Activated T-cell treated with anti-CD3 and anti-CD28 coated beads, Interleukin-2, amount 50 U/mL, for 24 hours (primary cell): Measurements from ENCODE around the gene SLC8A1.

Source experiments
- DNase-seq: peaks from one replicate; pipeline ENCODE4 v3.0.0-alpha.2; 2020
- H3K27ac Mint-ChIP-seq: 2 replicates; pipeline ENCODE4 v1.8.0; 2020; ENCODE audit warnings: mild to moderate bottlenecking, mixed read lengths
- H3K27me3 Mint-ChIP-seq: 2 replicates; pipeline ENCODE4 v1.8.0; 2020; ENCODE audit warnings: mixed read lengths
- H3K36me3 Mint-ChIP-seq: 2 replicates; pipeline ENCODE4 v1.8.0; 2020; ENCODE audit warnings: low read depth, mixed read lengths
- H3K4me1 Mint-ChIP-seq: 2 replicates; pipeline ENCODE4 v1.8.0; 2020; ENCODE audit warnings: low read depth, mixed read lengths
- H3K4me3 Mint-ChIP-seq: 2 replicates; pipeline ENCODE4 v1.8.0; 2020; ENCODE audit warnings: mild to moderate bottlenecking, moderate library complexity, mixed read lengths
- H3K9me3 Mint-ChIP-seq: 2 replicates; pipeline ENCODE4 v1.8.0; 2020; ENCODE audit warnings: mixed read lengths

Gene SLC8A1

GRCh38 chr2:40369267-40370006, 82.5 kb downstream of the SLC8A1 start:
- Mint-ChIP-seq H3K4me1 (peaks cover 5% of the 10 kb centered on the region), H3K4me3 (no peak overlapping the region), H3K27me3 (no peaks in the 10 kb centered on the region), H3K27ac (no peak overlapping the region), H3K9me3 (no peaks in the 10 kb centered on the region), H3K36me3 (no peaks in the 10 kb centered on the region)
- DNase-seq, result no peak

- no peaks in the 10 kb centered on the region for H3K9me3 Mint-ChIP-seq
- H3K4me3 Mint-ChIP-seq, result no peak overlapping the region
- no peak for DNase-seq
- no peaks in the 10 kb centered on the region for H3K27me3 Mint-ChIP-seq
- H3K27ac Mint-ChIP-seq, result no peak overlapping the region
- H3K4me1 Mint-ChIP-seq, result peaks cover 5% of the 10 kb centered on the region
- no peaks in the 10 kb centered on the region for H3K36me3 Mint-ChIP-seq
These were observed 84.2 kb downstream of the SLC8A1 start for GRCh38 chr2:40367652-40368051.

- Mint-ChIP-seq H3K27ac (no peak overlapping the region), H3K36me3 (no peaks in the 10 kb centered on the region), H3K4me1 (peaks cover 5% of the 10 kb centered on the region), H3K9me3 (no peaks in the 10 kb centered on the region), H3K27me3 (no peaks in the 10 kb centered on the region), H3K4me3 (no peak overlapping the region)
- DNase-seq, result no peak
These were observed 84.9 kb downstream of the SLC8A1 start for GRCh38 chr2:40367032-40367431.

DNA sequence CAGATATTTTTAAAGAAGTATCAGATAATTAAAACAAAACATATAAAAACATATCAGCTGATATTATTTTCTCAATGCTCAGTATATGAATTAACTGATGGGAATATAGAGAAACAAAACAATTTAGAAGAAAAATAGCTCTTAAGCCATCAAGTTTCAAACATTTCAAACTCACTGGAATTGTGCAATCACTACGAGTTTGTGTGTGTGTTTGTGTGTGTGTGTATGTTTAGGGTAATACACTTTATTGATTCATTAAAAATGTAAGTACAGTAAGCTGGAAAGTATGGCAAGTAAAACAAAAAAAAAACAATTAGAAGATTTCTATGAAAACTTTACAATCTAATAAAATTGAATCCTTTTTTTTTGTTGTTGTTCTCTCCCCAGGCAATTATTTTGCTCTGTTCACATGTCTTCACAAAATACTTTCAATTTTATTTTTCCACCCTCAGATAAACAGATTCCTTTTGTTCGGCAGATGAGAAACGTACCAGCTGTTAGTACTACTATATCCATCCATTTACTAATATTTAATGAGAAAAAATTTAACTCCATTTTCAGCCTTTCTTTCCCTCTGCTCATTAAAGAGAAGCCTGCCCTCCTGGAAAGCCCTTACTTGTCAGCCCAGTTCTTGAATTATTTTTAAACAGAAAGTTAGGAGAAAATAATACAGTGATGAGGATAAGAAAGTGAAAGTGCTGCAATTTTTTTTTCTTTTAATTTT, 87.6 kb downstream of the SLC8A1 start:
- Mint-ChIP-seq H3K27ac (no peak overlapping the region), H3K36me3 (no peaks in the 10 kb centered on the region), H3K4me3 (no peak overlapping the region), H3K9me3 (no peaks in the 10 kb centered on the region), H3K27me3 (no peaks in the 10 kb centered on the region), H3K4me1 (peaks cover 5% of the 10 kb centered on the region)
- DNase-seq, result no peak

GRCh38 chr2:40363631-40364030, 88.3 kb downstream of the SLC8A1 start:
- H3K27ac Mint-ChIP-seq, result no peak overlapping the region
- H3K36me3 Mint-ChIP-seq, result no peaks in the 10 kb centered on the region
- no peaks in the 10 kb centered on the region for H3K27me3 Mint-ChIP-seq
- H3K4me3 Mint-ChIP-seq, result no peak overlapping the region
- no peak for DNase-seq
- peaks cover 5% of the 10 kb centered on the region for H3K4me1 Mint-ChIP-seq
- H3K9me3 Mint-ChIP-seq, result no peaks in the 10 kb centered on the region

- H3K9me3 Mint-ChIP-seq, result no peaks in the 10 kb centered on the region
These were observed 88.7 kb downstream of the SLC8A1 start for GRCh38 chr2:40363231-40363630.

DNA sequence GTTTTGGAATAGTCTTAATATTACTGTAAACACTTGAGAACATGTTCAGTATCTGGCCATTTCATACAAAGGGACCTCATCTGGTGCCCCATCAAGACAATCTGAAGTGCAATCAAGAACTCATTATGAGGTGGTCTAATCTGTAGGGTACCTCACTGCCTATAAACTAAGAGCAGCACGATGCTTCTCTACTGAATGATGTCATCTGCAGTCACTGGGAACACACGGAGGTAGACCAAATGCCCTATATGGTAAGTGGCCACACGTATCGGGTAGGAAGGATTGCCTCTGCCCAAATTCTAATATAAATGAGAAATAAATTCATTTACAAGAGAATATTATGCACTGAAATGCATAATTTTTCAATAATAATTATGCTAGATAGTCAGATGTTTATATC, 90.4 kb downstream of the SLC8A1 start:
- no peak overlapping the region for H3K4me3 Mint-ChIP-seq

More at GRCh38 chr2:40363231-40363630, 88.7 kb downstream of the SLC8A1 start:
- H3K4me3 Mint-ChIP-seq, result no peak overlapping the region
- H3K27ac Mint-ChIP-seq, result no peak overlapping the region
- H3K4me1 Mint-ChIP-seq, result peaks cover 5% of the 10 kb centered on the region
- DNase-seq, result no peak
- no peaks in the 10 kb centered on the region for H3K36me3 Mint-ChIP-seq
- H3K27me3 Mint-ChIP-seq, result no peaks in the 10 kb centered on the region

GRCh38 chr2:40360652-40361051, 91.2 kb downstream of the SLC8A1 start:
- Mint-ChIP-seq H3K9me3 (no peaks in the 10 kb centered on the region), H3K27ac (no peak overlapping the region), H3K4me3 (no peak overlapping the region), H3K4me1 (peaks cover 5% of the 10 kb centered on the region), H3K36me3 (no peaks in the 10 kb centered on the region), H3K27me3 (no peaks in the 10 kb centered on the region)
- no peak for DNase-seq

More for the DNA sequence above, 90.4 kb downstream of the SLC8A1 start:
- H3K36me3 Mint-ChIP-seq, result no peaks in the 10 kb centered on the region
- H3K4me1 Mint-ChIP-seq, result peaks cover 5% of the 10 kb centered on the region
- H3K9me3 Mint-ChIP-seq, result no peaks in the 10 kb centered on the region
- DNase-seq, result no peak
- no peaks in the 10 kb centered on the region for H3K27me3 Mint-ChIP-seq
- no peak overlapping the region for H3K27ac Mint-ChIP-seq

DNA sequence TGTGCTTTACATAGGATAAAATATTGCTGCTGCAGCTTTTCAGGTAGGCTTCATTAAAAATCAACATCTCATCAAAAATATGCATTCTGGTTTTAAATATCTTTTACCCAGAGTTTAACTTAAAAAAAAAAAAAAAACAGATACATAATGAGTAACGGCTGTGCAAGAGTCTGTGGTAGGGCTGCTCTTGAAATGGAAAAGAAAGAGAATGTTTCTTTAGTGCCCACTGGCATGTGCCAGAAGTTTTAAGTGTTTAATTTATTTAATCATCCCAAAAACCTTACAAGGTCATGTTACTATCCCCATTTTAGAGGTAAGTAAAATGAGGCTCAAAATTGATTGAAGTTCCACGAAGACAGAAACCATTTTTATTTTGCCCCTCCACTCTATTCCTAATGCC, 92.1 kb downstream of the SLC8A1 start:
- Mint-ChIP-seq H3K4me1 (peaks cover 3% of the 10 kb centered on the region), H3K27me3 (no peaks in the 10 kb centered on the region), H3K4me3 (no peak overlapping the region), H3K27ac (no peak overlapping the region), H3K9me3 (no peaks in the 10 kb centered on the region), H3K36me3 (no peaks in the 10 kb centered on the region)
- DNase-seq, result no peak

DNA sequence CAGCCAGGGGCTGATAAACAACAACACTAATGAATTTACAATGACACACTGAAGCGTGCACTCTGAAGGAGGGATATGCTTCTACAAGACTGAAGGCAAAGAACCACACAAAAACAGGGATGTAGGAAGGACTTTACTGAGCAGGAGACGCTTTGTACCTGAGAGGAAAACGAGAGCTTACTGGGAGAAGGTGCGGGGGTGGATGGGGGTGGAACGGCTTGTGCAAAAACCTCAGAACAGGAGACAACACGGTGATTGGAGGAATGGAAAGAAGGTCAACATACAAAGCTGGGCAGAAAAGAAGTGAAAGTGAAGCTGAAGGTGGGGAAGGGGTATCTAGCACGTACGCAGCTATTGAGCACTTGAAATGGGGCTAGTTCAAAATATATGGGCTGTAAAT, 93.1 kb downstream of the SLC8A1 start:
- no peaks in the 10 kb centered on the region for H3K9me3 Mint-ChIP-seq
- no peak overlapping the region for H3K4me3 Mint-ChIP-seq
- H3K27me3 Mint-ChIP-seq, result no peaks in the 10 kb centered on the region
- H3K36me3 Mint-ChIP-seq, result no peaks in the 10 kb centered on the region
- H3K4me1 Mint-ChIP-seq, result no peaks in the 10 kb centered on the region
- no peak overlapping the region for H3K27ac Mint-ChIP-seq
- DNase-seq, result no peak

DNA sequence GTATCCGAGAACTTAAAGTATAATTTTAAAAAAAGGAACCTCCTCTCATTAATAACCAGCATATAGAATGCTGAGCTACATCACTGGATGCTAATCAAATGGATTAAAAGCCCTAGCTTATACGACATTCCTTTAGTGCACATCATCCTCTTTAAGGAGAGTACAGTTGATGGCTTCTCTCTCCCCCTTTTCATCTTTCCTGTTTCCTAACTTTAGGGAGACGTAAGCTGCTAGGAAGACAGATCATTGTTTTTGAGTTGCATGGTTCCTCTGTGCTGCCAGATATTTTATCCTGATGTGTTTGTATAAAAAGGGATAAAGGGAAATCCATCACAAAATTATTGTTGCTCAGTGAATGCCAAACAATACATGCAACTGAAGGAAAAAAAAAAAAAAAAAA, 94.2 kb downstream of the SLC8A1 start:
- no peak overlapping the region for H3K27ac Mint-ChIP-seq
- H3K27me3 Mint-ChIP-seq, result no peaks in the 10 kb centered on the region
- H3K36me3 Mint-ChIP-seq, result no peaks in the 10 kb centered on the region
- DNase-seq, result no peak
- H3K4me3 Mint-ChIP-seq, result no peak overlapping the region
- no peaks in the 10 kb centered on the region for H3K4me1 Mint-ChIP-seq
- H3K9me3 Mint-ChIP-seq, result no peaks in the 10 kb centered on the region

DNA sequence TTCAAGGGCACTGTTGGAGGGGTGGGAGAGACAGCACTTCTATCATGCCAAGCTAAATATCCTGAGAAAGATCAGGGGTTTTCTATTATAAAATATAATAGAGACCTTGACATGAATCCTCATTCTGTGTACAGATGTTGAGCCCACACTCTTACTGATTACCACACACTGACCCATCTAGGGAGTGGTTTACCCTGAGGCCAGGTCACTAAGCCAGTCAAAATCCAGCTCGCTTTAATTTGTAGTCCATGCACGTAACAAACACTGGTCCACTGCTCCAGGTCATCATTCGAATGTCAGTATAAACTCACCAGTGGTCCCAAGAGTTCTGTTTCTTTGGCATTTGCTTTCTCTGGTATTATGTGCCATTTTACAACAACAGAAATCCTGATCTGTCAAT, 96.4 kb downstream of the SLC8A1 start:
- Mint-ChIP-seq H3K4me1 (no peaks in the 10 kb centered on the region), H3K36me3 (no peaks in the 10 kb centered on the region), H3K4me3 (no peak overlapping the region), H3K27ac (no peak overlapping the region), H3K9me3 (no peaks in the 10 kb centered on the region), H3K27me3 (no peaks in the 10 kb centered on the region)
- no peak for DNase-seq

DNA sequence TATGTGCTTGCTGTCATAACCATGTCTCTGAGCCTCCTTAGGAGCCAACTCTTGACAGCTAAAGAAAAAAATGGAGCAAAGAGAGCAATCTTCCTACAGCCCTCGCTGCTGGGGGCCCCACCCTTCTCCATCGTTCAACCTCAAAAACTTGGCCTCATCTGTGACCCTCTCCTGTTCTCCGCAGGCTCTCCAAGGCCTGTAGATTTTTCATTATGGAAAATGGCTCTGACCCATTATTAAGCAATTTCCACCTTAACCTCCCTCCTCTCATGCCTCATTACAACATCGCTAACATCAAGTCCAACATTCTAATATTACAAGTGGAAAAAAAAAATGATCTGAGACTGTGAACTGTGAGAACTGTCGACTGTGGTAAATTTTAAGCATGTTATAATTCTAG, 98.7 kb downstream of the SLC8A1 start:
- H3K4me1 Mint-ChIP-seq, result no peaks in the 10 kb centered on the region
- no peaks in the 10 kb centered on the region for H3K9me3 Mint-ChIP-seq
- H3K27ac Mint-ChIP-seq, result no peak overlapping the region
- H3K36me3 Mint-ChIP-seq, result no peaks in the 10 kb centered on the region
- H3K27me3 Mint-ChIP-seq, result no peaks in the 10 kb centered on the region
- DNase-seq, result no peak
- H3K4me3 Mint-ChIP-seq, result no peak overlapping the region

GRCh38 chr2:40352703-40353099, 99.2 kb downstream of the SLC8A1 start:
- H3K27me3 Mint-ChIP-seq, result no peaks in the 10 kb centered on the region
- no peak overlapping the region for H3K27ac Mint-ChIP-seq
- DNase-seq, result no peak
- no peaks in the 10 kb centered on the region for H3K9me3 Mint-ChIP-seq
- no peaks in the 10 kb centered on the region for H3K36me3 Mint-ChIP-seq
- no peak overlapping the region for H3K4me3 Mint-ChIP-seq
- H3K4me1 Mint-ChIP-seq, result no peaks in the 10 kb centered on the region

- Mint-ChIP-seq H3K4me3 (no peak overlapping the region), H3K27me3 (no peaks in the 10 kb centered on the region), H3K36me3 (no peaks in the 10 kb centered on the region), H3K9me3 (no peaks in the 10 kb centered on the region), H3K4me1 (no peaks in the 10 kb centered on the region), H3K27ac (no peak overlapping the region)
- no peak for DNase-seq
These were observed 99.7 kb downstream of the SLC8A1 start for GRCh38 chr2:40352041-40352702.
